ENCODE results near the gene NDE1. TPM values are rescaled to one million over a fixed set of nuclear protein-coding genes. Genes with fewer than 3 reads are reported as not detected.

NDE1 gene
- polyA plus RNA-seq, 1 experiment, result 25.6 TPM

DNA sequence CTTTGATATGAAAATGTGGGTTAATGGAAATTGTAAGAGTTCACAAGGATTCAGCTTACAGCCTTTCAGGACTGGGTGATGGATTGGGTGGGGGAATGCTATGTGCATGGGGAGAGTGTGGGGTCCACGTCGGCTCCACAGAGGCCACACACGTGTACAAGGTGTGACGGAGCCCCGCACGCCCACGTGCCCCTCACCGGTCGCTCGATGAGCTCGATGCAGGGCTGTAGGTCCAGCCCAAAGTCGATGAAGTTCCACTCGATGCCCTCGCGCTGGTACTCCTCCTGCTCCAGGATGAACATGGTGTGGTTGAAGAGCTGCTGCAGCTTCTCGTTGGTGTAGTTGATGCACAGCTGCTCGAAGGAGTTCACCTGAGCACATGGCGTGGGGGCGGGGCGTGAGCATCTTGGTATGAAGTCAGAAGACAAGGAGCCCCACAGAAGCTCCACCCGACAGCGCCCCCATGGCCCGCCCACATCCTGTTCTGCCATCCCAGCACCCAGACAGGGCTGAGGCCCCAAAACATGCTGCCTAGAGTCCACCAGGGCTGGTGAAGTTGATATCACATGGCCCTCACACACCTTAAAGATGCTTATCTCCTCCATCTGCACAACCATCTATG is 107.7 kb downstream of the NDE1 start:
- no peak for DNase-seq (ENCODE audit: low read depth)
- Histone ChIP-seq H3K27me3 (ENCODE audit: control insufficient read depth, insufficient read depth, low read length) (no peaks in the 10 kb centered on the region; the same call in none of the 2 replicates), H3K4me3 (ENCODE audit: low read depth, low read length) (no peak overlapping the region), H3K36me3 (ENCODE audit: control insufficient read depth, insufficient read depth, low read length) (no peaks in the 10 kb centered on the region)
- POLR2A ChIA-PET, result no interaction called here
- TF ChIP-seq, protein P1, sequence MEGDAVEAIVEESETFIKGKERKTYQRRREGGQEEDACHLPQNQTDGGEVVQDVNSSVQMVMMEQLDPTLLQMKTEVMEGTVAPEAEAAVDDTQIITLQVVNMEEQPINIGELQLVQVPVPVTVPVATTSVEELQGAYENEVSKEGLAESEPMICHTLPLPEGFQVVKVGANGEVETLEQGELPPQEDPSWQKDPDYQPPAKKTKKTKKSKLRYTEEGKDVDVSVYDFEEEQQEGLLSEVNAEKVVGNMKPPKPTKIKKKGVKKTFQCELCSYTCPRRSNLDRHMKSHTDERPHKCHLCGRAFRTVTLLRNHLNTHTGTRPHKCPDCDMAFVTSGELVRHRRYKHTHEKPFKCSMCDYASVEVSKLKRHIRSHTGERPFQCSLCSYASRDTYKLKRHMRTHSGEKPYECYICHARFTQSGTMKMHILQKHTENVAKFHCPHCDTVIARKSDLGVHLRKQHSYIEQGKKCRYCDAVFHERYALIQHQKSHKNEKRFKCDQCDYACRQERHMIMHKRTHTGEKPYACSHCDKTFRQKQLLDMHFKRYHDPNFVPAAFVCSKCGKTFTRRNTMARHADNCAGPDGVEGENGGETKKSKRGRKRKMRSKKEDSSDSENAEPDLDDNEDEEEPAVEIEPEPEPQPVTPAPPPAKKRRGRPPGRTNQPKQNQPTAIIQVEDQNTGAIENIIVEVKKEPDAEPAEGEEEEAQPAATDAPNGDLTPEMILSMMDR (IDR thresholded peaks at IDR 0.05; ENCODE audit: insufficient read depth, low read depth, low read length), result no peak
- CTCF ChIA-PET, result interaction anchor here (1.1 kb wide), 1 partner anchor 29 kb away, joined by 3 read pairs; no protein-coding TSS in a partner anchor

DNA sequence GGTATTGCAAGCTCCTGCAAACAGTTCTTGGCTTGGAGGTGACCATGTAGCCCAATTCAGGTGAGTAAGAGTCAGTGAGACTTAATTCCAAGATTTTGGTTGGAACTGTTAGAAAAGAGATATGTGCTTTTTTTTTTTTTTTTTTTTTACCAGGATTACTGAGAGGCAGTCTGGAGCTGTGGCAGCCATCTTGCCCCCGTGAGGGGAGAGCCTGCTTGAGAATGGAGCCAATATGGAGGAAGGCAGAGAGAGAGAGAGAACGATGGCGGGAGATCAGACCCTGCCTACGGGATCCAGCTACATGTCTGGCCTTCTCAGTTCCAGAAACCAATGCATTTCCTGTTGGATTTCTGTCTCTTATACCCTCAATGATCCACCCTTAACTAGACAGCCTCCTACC is 109.0 kb downstream of the NDE1 start:
- peaks cover 1% of the 10 kb centered on the region for H3K27me3 ChIP-seq (ENCODE audit: control insufficient read depth, insufficient read depth, low read length)
- TF ChIP-seq, protein P1 (IDR thresholded peaks at IDR 0.05; ENCODE audit: insufficient read depth, low read depth, low read length), result no peak
- CTCF ChIA-PET, result interaction anchor here (2.5 kb wide), 1 partner anchor 10 kb away, joined by 6 read pairs; no protein-coding TSS in a partner anchor

DNA sequence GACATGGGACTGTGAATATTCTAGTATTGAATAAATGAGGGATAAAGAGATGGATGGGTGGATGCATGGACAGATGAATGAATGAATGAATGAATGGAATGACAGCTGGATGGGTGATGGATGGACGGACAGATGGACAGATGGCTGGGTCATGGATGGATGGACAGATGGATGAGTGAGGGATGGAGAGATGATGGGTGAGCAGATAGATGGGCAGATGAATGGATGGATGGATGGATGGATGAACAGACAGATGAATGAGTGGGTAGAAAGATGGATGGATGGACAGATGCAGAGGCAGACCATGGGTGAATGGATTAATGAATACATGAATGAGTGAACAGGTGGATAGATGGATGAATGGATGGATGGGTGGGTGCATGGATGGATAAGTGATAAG is 110.1 kb downstream of the NDE1 start:
- no peak for DNase-seq (ENCODE audit: low read depth)
- ChIA-PET CTCF (interaction anchor here (0.7 to 2.5 kb wide), 4 partner anchors 9 to 229 kb away, joined by 3 to 6 read pairs (median 5); no protein-coding TSS in a partner anchor), POLR2A (no interaction called here)
- TF ChIP-seq, protein P1 (IDR thresholded peaks at IDR 0.05; ENCODE audit: insufficient read depth, low read depth, low read length), result no peak
- Histone ChIP-seq H3K4me3 (ENCODE audit: low read depth, low read length) (no peak overlapping the region), H3K27me3 (ENCODE audit: control insufficient read depth, insufficient read depth, low read length) (peaks cover 1% of the 10 kb centered on the region), H3K36me3 (ENCODE audit: control insufficient read depth, insufficient read depth, low read length) (no peaks in the 10 kb centered on the region)

More for the DNA sequence above, 109.0 kb downstream of the NDE1 start:
- Histone ChIP-seq H3K36me3 (ENCODE audit: control insufficient read depth, insufficient read depth, low read length) (no peaks in the 10 kb centered on the region), H3K4me3 (ENCODE audit: low read depth, low read length) (no peak overlapping the region)
- DNase-seq (ENCODE audit: low read depth), result no peak
- POLR2A ChIA-PET, result interaction anchor here (0.6 kb wide), 1 partner anchor 11 kb away, joined by 5 read pairs; no protein-coding TSS in a partner anchor

DNA sequence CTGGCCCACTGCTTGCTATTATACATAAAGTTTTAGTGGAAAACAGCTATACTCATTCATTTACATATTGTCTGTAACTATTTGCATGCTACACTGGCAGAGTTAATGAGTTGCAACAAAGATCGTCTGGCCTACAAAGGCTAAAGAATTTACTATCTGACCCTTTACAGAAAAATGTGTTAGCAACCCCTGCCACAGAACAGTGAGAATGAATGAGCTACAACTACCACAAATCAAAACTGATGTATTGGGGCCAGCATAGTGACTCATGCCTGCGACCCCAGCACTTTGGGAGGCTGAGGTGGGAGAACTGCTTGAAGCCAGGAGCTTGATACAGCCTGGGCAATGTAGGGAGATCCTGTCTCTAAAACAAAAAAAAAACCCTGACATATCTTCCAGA is 114.1 kb downstream of the NDE1 start:
- ChIA-PET POLR2A (no interaction called here), CTCF (interaction anchor here (0.7 to 4.5 kb wide), 4 partner anchors 8 to 61 kb away, joined by 3 to 53 read pairs (median 5); no protein-coding TSS in a partner anchor)
- TF ChIP-seq, protein P1 (IDR thresholded peaks at IDR 0.05; ENCODE audit: insufficient read depth, low read depth, low read length), result no peak
- Histone ChIP-seq H3K36me3 (ENCODE audit: control insufficient read depth, insufficient read depth, low read length) (no peaks in the 10 kb centered on the region), H3K4me3 (ENCODE audit: low read depth, low read length) (no peak overlapping the region), H3K27me3 (ENCODE audit: control insufficient read depth, insufficient read depth, low read length) (peaks cover 1% of the 10 kb centered on the region)
- DNase-seq (ENCODE audit: low read depth), result no peak

DNA sequence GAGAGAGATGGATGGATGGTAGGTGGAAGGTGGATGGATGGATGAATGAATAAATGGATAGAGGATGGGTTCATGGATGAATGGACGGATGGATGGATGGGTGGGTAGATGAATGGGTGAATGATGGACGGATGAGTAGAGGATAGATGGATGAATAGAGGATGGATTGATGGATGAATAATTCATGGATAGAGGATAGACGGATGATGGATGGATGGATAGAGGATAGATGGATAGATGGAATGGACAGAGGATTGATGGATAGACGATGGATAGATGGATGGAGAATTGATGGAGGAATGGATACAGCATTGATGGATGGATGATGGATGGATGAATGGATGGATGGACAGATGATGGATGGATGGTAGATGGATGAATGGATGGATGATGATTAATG is 115.1 kb downstream of the NDE1 start:
- DNase-seq (ENCODE audit: low read depth), result no peak
- TF ChIP-seq, protein P1 (IDR thresholded peaks at IDR 0.05; ENCODE audit: insufficient read depth, low read depth, low read length), result no peak
- Histone ChIP-seq H3K36me3 (ENCODE audit: control insufficient read depth, insufficient read depth, low read length) (no peaks in the 10 kb centered on the region), H3K4me3 (ENCODE audit: low read depth, low read length) (no peak overlapping the region), H3K27me3 (ENCODE audit: control insufficient read depth, insufficient read depth, low read length) (peaks cover 1% of the 10 kb centered on the region)
- ChIA-PET CTCF (interaction anchor here (0.7 to 4.5 kb wide), 27 partner anchors 9 to 412 kb away, joined by 3 to 53 read pairs (median 4); no protein-coding TSS in a partner anchor), POLR2A (no interaction called here)

All from BJ (cell line).